A673 (cell line): ENCODE measurements around the gene PIK3C2B. TPM values are rescaled to one million over a fixed set of nuclear protein-coding genes. Genes with fewer than 3 reads are reported as not detected.

Experiments
- BruUV-seq: library from RNA; stranded (reverse); fragments of 400-500 nt; replicated peaks from 2 replicates; lab custom pipeline; 2021; lab: Mats Ljungman, UMichigan
- CTCF ChIA-PET: fragments of 300-600 bp; sonication (Branson Sonifier 250); formaldehyde crosslinking; loops from one replicate; lab custom pipeline; 2022; ENCODE audit warnings: antibody characterized with exemption; lab: Charles Lee
- POLR2A ChIA-PET: fragments of 300-600 bp; sonication (Branson Sonifier 250); formaldehyde crosslinking; loops from one replicate; lab custom pipeline; 2022; ENCODE audit warnings: antibody characterized with exemption; ENCODE audit not compliant: low non-redundant PET; lab: Charles Lee
- DNase-seq: peaks from one replicate; pipeline ENCODE4 v3.0.0-alpha.2; 2015; ENCODE audit warnings: low spot score
- H3K27ac ChIP-seq: fragments of 200-600 bp; sonication (generic); 2 replicates; pipeline ENCODE4 v1.5.1; 2016; ENCODE audit warnings: mixed run types, low read depth, mild to moderate bottlenecking, mixed read lengths, antibody characterized with exemption, low read length; ENCODE audit not compliant: poor library complexity, severe bottlenecking
- H3K27me3 ChIP-seq: fragments of 200-600 bp; sonication (generic); replicated peaks from 2 replicates; pipeline ENCODE4 v1.6.1; 2017; ENCODE audit warnings: mixed run types, low read depth, mild to moderate bottlenecking, mixed read lengths, antibody characterized with exemption, low read length; ENCODE audit not compliant: insufficient read depth, poor library complexity
- H3K36me3 ChIP-seq: fragments of 200-600 bp; sonication (generic); 2 replicates; pipeline ENCODE4 v1.6.1; 2016; ENCODE audit warnings: mixed run types, mild to moderate bottlenecking, mixed read lengths, antibody characterized with exemption, low read length; ENCODE audit not compliant: insufficient read depth, poor library complexity, severe bottlenecking
- H3K4me1 ChIP-seq: fragments of 200-600 bp; sonication (generic); 2 replicates; pipeline ENCODE4 v1.6.1; 2017; ENCODE audit warnings: mixed run types, mild to moderate bottlenecking, mixed read lengths, antibody characterized with exemption, low read length; ENCODE audit not compliant: insufficient read depth, poor library complexity, severe bottlenecking
- H3K4me3 ChIP-seq: fragments of 200-600 bp; sonication (generic); 2 replicates; pipeline ENCODE4 v1.5.1; 2016; ENCODE audit warnings: low read depth, mixed run types, mild to moderate bottlenecking, mixed read lengths, low read length; ENCODE audit not compliant: poor library complexity, severe bottlenecking
- H3K9me3 ChIP-seq: fragments of 200-600 bp; sonication (generic); 2 replicates; pipeline ENCODE4 v1.6.1; 2016; ENCODE audit warnings: mixed run types, low read depth, mild to moderate bottlenecking, mixed read lengths, antibody characterized with exemption, low read length; ENCODE audit not compliant: poor library complexity, severe bottlenecking
- CTCF ChIP-seq: fragments of 300-800, 200-600 bp; sonication (generic); conservative IDR thresholded peaks from 2 replicates; pipeline ENCODE4 v1.5.1; 2017; ENCODE audit warnings: low read depth, mild to moderate bottlenecking, antibody characterized with exemption, low read length, moderate library complexity, mixed read lengths
- EZH2 ChIP-seq: fragments of 200-600 bp; sonication (generic); IDR thresholded peaks from 2 replicates; pipeline ENCODE4 v1.6.1; 2017; ENCODE audit warnings: borderline replicate concordance, low read depth, mild to moderate bottlenecking, mixed read lengths, antibody characterized with exemption, low read length; ENCODE audit not compliant: poor library complexity, severe bottlenecking
- intact Hi-C: fragments of 100-400 bp; cut with micrococcal nuclease; formaldehyde crosslinking; loops from one replicate; pipeline ENCODE4 v1.10.0; 2022; ENCODE audit not compliant: unreplicated experiment
- total RNA-seq: library from RNA; stranded (reverse); gene quantifications from 2 replicates; pipeline ENCODE4 v1.2.3, GENCODE V29; 2021

Gene PIK3C2B
- total RNA-seq, 1 experiment from 2014 or later = 18.0 TPM

- intact Hi-C loops = no loop called here
- CTCF ChIA-PET = no interaction called here
- Histone ChIP-seq H3K27me3 (no peaks in the 10 kb centered on the region), H3K4me3 (no peak overlapping the region), H3K27ac (no peak overlapping the region), H3K9me3 (no peaks in the 10 kb centered on the region), H3K4me1 (peaks cover 58% of the 10 kb centered on the region), H3K36me3 (no peaks in the 10 kb centered on the region)
- no peak for DNase-seq
- TF ChIP-seq EZH2 (no peak), CTCF (no peak)
- BruUV-seq = no TSS peak
- POLR2A ChIA-PET = no interaction called here
These were observed 30.4 kb downstream of the PIK3C2B start for GRCh38 chr1:204464187-204464631.

- H3K27me3 ChIP-seq = no peaks in the 10 kb centered on the region
- no TSS peak for BruUV-seq
- peaks cover 60% of the 10 kb centered on the region for H3K4me1 ChIP-seq
- no peak for TF ChIP-seq CTCF
- TF ChIP-seq EZH2 = no peak
- H3K4me3 ChIP-seq = no peak overlapping the region
- ChIA-PET POLR2A (no interaction called here), CTCF (no interaction called here)
- no peaks in the 10 kb centered on the region for H3K9me3 ChIP-seq
- no peak overlapping the region for H3K27ac ChIP-seq
- intact Hi-C loops = no loop called here
- no peak for DNase-seq
- no peaks in the 10 kb centered on the region for H3K36me3 ChIP-seq
These were observed 31.2 kb downstream of the PIK3C2B start for GRCh38 chr1:204463125-204464060.

- no peaks in the 10 kb centered on the region for H3K27me3 ChIP-seq
- no TSS peak for BruUV-seq
- intact Hi-C loops = no loop called here
- H3K4me3 ChIP-seq = no peak overlapping the region
- peak overlapping the region; percentile 63 for H3K27ac ChIP-seq
- H3K9me3 ChIP-seq = no peaks in the 10 kb centered on the region
- ChIA-PET CTCF (no interaction called here), POLR2A (no interaction called here)
- no peak for DNase-seq
- TF ChIP-seq EZH2 (no peak), CTCF (no peak)
- peaks cover 71% of the 10 kb centered on the region for H3K4me1 ChIP-seq
- H3K36me3 ChIP-seq = no peaks in the 10 kb centered on the region
These were observed 32.4 kb downstream of the PIK3C2B start for GRCh38 chr1:204462229-204462561.
